Lower leg skin (tissue), 4 donors: ENCODE results near the gene DHX40. TPM values are rescaled to one million over a fixed set of nuclear protein-coding genes. Genes with fewer than 3 reads are reported as not detected.

Experiments
- DNase-seq, 2 donors: peaks; one replicate each; pipeline ENCODE4 v3.0.0-alpha.2; 2019; ENCODE audit warnings: low spot score in 2 of 2
- H3K4me3 ChIP-seq: fragments of 200-600 bp; sonication (generic); 2 replicates; pipeline ENCODE4 v1.5.1; 2017; ENCODE audit warnings: mild to moderate bottlenecking, low read depth; ENCODE audit not compliant: poor library complexity, severe bottlenecking
- CTCF ChIP-seq, 3 donors: fragments of 450-650 bp; IDR thresholded peaks; one replicate each; pipeline ENCODE4 v1.5.1; 2016; ENCODE audit warnings: antibody characterized with exemption in 3 of 3, mild to moderate bottlenecking in 3 of 3, moderate library complexity in 2 of 3
- POLR2A ChIP-seq, 2 donors: fragments of 450-650 bp; IDR thresholded peaks; one replicate each; pipeline ENCODE4 v1.6.1; 2016 to 2017; ENCODE audit warnings: antibody characterized with exemption in 2 of 2, mild to moderate bottlenecking in 1 of 2, moderate library complexity in 1 of 2
- WGBS, 2 donors: methylation state at CpG; one replicate each; pipeline ENCODE4 v1.1.5; 2018; 5-methylcytosine and 5-hydroxymethylcytosine counted together
- intact Hi-C: fragments of 100-400 bp; cut with DNase I; formaldehyde crosslinking; loops from one replicate; pipeline ENCODE4 v1.15.0; 2023; ENCODE audit warnings: low total_unique reads
- total RNA-seq, 4 donors: library from RNA; depleted of rRNA; stranded (reverse); fragments of >200 nt; gene quantifications; one replicate each; pipeline ENCODE4 v1.1.0, GENCODE V29; 2016

Gene DHX40
- total RNA-seq, 4 donors from 2014 or later = 35.1 to 57.3 (median 49.9) TPM

GRCh38 chr17:59611503-59611902, 46.1 kb downstream of the DHX40 start:
- no peak for DNase-seq
- H3K4me3 ChIP-seq = no peak overlapping the region
- intact Hi-C loops = no loop called here
- TF ChIP-seq POLR2A (IDR thresholded peaks at IDR 0.05) (no peak), CTCF (IDR thresholded peaks at IDR 0.05) (no peak)

GRCh38 chr17:59616253-59616920, 51.0 kb downstream of the DHX40 start:
- WGBS, 2 donors = 93 to 96% methylated on average over 7 of the region's 7 CpGs
- DNase-seq = no peak
- no peak for TF ChIP-seq CTCF (IDR thresholded peaks at IDR 0.05)
- TF ChIP-seq POLR2A (IDR thresholded peaks at IDR 0.05) = no peak
- no peak overlapping the region for H3K4me3 ChIP-seq
- intact Hi-C loops = no loop called here

- intact Hi-C loops = no loop called here
- no peak for DNase-seq
- H3K4me3 ChIP-seq = no peak overlapping the region
- TF ChIP-seq CTCF (IDR thresholded peaks at IDR 0.05) (no peak), POLR2A (IDR thresholded peaks at IDR 0.05) (no peak)
- 74 to 82% methylated on average over 1 of the region's 1 CpG for WGBS, 2 donors
These were observed 51.8 kb downstream of the DHX40 start for GRCh38 chr17:59617156-59617732.

- 0 to 2% methylated on average over 11 of the region's 11 CpGs for WGBS, 2 donors
- no peak for TF ChIP-seq CTCF (IDR thresholded peaks at IDR 0.05)
- TF ChIP-seq POLR2A (IDR thresholded peaks at IDR 0.05) = no peak
- intact Hi-C loops = no loop called here
- peak overlapping the region; percentile 95 for H3K4me3 ChIP-seq
- no peak for DNase-seq
These were observed 53.6 kb downstream of the DHX40 start for GRCh38 chr17:59619035-59619297.

GRCh38 chr17:59619298-59620063, 54.1 kb downstream of the DHX40 start, which contains the start of gene CLTC:
Gene CLTC, plus strand, starts transcription at chr17:59619895. Its CDS starts 237 bp downstream, at chr17:59620132.
- peak within 1 kb of the TSS; percentile 95 for H3K4me3 ChIP-seq
- intact Hi-C loops = no loop called here
- WGBS, 2 donors = 0% methylated on average over 50 to 60 of the region's 65 CpGs
- DNase-seq = peak; percentile 91 to 98
- peak in 1 of 3 donors; percentile 16 for TF ChIP-seq CTCF (IDR thresholded peaks at IDR 0.05)
- TF ChIP-seq POLR2A (IDR thresholded peaks at IDR 0.05) = peak in 1 of 2 donors; percentile 88
